ENCODE data around the gene TOX2.

Gene TOX2

GRCh38 chr20:44081476-44081875 lies 166.8 kb downstream of the TOX2 start:
- H3K27ac ChIP-seq (ENCODE audit: insufficient read depth, low read length, poor library complexity, severe bottlenecking), result no peak overlapping the region
- no peaks in the 10 kb centered on the region for H3K4me1 ChIP-seq (ENCODE audit: control insufficient read depth, insufficient read depth, low read length, poor library complexity, severe bottlenecking)
- H3K27me3 ChIP-seq (replicated peaks; ENCODE audit: control insufficient read depth, insufficient read depth, low read length, poor library complexity, severe bottlenecking), result no peaks in the 10 kb centered on the region
- H3K4me3 ChIP-seq (ENCODE audit: insufficient read depth, low read depth, low read length, poor library complexity, severe bottlenecking), result no peak overlapping the region
- no peaks in the 10 kb centered on the region for H3K36me3 ChIP-seq (ENCODE audit: control insufficient read depth, insufficient read depth, low read length)
- no peaks in the 10 kb centered on the region for H3K9me3 ChIP-seq (ENCODE audit: control insufficient read depth, low read length)
- no peak for DNase-seq

GRCh38 chr20:44081888-44082287 lies 167.2 kb downstream of the TOX2 start:
- no peak overlapping the region for H3K4me3 ChIP-seq (ENCODE audit: insufficient read depth, low read depth, low read length, poor library complexity, severe bottlenecking)
- no peak for DNase-seq
- H3K4me1 ChIP-seq (ENCODE audit: control insufficient read depth, insufficient read depth, low read length, poor library complexity, severe bottlenecking), result no peaks in the 10 kb centered on the region
- H3K36me3 ChIP-seq (ENCODE audit: control insufficient read depth, insufficient read depth, low read length), result no peaks in the 10 kb centered on the region
- H3K27me3 ChIP-seq (replicated peaks; ENCODE audit: control insufficient read depth, insufficient read depth, low read length, poor library complexity, severe bottlenecking), result no peaks in the 10 kb centered on the region
- no peak overlapping the region for H3K27ac ChIP-seq (ENCODE audit: insufficient read depth, low read length, poor library complexity, severe bottlenecking)
- H3K9me3 ChIP-seq (ENCODE audit: control insufficient read depth, low read length), result no peaks in the 10 kb centered on the region

- no peak overlapping the region for H3K4me3 ChIP-seq (ENCODE audit: insufficient read depth, low read depth, low read length, poor library complexity, severe bottlenecking)
- no peaks in the 10 kb centered on the region for H3K36me3 ChIP-seq (ENCODE audit: control insufficient read depth, insufficient read depth, low read length)
- no peaks in the 10 kb centered on the region for H3K9me3 ChIP-seq (ENCODE audit: control insufficient read depth, low read length)
- no peaks in the 10 kb centered on the region for H3K27me3 ChIP-seq (replicated peaks; ENCODE audit: control insufficient read depth, insufficient read depth, low read length, poor library complexity, severe bottlenecking)
- H3K4me1 ChIP-seq (ENCODE audit: control insufficient read depth, insufficient read depth, low read length, poor library complexity, severe bottlenecking), result no peaks in the 10 kb centered on the region
- DNase-seq, result no peak
- no peak overlapping the region for H3K27ac ChIP-seq (ENCODE audit: insufficient read depth, low read length, poor library complexity, severe bottlenecking)
Observed at GRCh38 chr20:44083220-44083933, 168.7 kb downstream of the TOX2 start.

- DNase-seq, result no peak
- H3K4me3 ChIP-seq (ENCODE audit: insufficient read depth, low read depth, low read length, poor library complexity, severe bottlenecking), result no peak overlapping the region
- no peaks in the 10 kb centered on the region for H3K36me3 ChIP-seq (ENCODE audit: control insufficient read depth, insufficient read depth, low read length)
- no peaks in the 10 kb centered on the region for H3K4me1 ChIP-seq (ENCODE audit: control insufficient read depth, insufficient read depth, low read length, poor library complexity, severe bottlenecking)
- no peaks in the 10 kb centered on the region for H3K9me3 ChIP-seq (ENCODE audit: control insufficient read depth, low read length)
- H3K27me3 ChIP-seq (replicated peaks; ENCODE audit: control insufficient read depth, insufficient read depth, low read length, poor library complexity, severe bottlenecking), result no peaks in the 10 kb centered on the region
- H3K27ac ChIP-seq (ENCODE audit: insufficient read depth, low read length, poor library complexity, severe bottlenecking), result no peak overlapping the region
Observed at GRCh38 chr20:44084439-44084838, 169.8 kb downstream of the TOX2 start.

- H3K27me3 ChIP-seq (replicated peaks; ENCODE audit: control insufficient read depth, insufficient read depth, low read length, poor library complexity, severe bottlenecking), result no peaks in the 10 kb centered on the region
- H3K4me3 ChIP-seq (ENCODE audit: insufficient read depth, low read depth, low read length, poor library complexity, severe bottlenecking), result no peak overlapping the region
- no peaks in the 10 kb centered on the region for H3K4me1 ChIP-seq (ENCODE audit: control insufficient read depth, insufficient read depth, low read length, poor library complexity, severe bottlenecking)
- no peaks in the 10 kb centered on the region for H3K9me3 ChIP-seq (ENCODE audit: control insufficient read depth, low read length)
- DNase-seq, result no peak
- no peaks in the 10 kb centered on the region for H3K36me3 ChIP-seq (ENCODE audit: control insufficient read depth, insufficient read depth, low read length)
- no peak overlapping the region for H3K27ac ChIP-seq (ENCODE audit: insufficient read depth, low read length, poor library complexity, severe bottlenecking)
Observed at GRCh38 chr20:44084891-44085290, 170.2 kb downstream of the TOX2 start.

- H3K4me1 ChIP-seq (ENCODE audit: control insufficient read depth, insufficient read depth, low read length, poor library complexity, severe bottlenecking), result no peaks in the 10 kb centered on the region
- no peak overlapping the region for H3K4me3 ChIP-seq (ENCODE audit: insufficient read depth, low read depth, low read length, poor library complexity, severe bottlenecking)
- H3K9me3 ChIP-seq (ENCODE audit: control insufficient read depth, low read length), result no peaks in the 10 kb centered on the region
- no peaks in the 10 kb centered on the region for H3K27me3 ChIP-seq (replicated peaks; ENCODE audit: control insufficient read depth, insufficient read depth, low read length, poor library complexity, severe bottlenecking)
- no peaks in the 10 kb centered on the region for H3K36me3 ChIP-seq (ENCODE audit: control insufficient read depth, insufficient read depth, low read length)
- no peak overlapping the region for H3K27ac ChIP-seq (ENCODE audit: insufficient read depth, low read length, poor library complexity, severe bottlenecking)
- DNase-seq, result no peak
Observed at GRCh38 chr20:44085616-44086434, 171.2 kb downstream of the TOX2 start.

- H3K27me3 ChIP-seq (replicated peaks; ENCODE audit: control insufficient read depth, insufficient read depth, low read length, poor library complexity, severe bottlenecking), result no peaks in the 10 kb centered on the region
- no peak overlapping the region for H3K4me3 ChIP-seq (ENCODE audit: insufficient read depth, low read depth, low read length, poor library complexity, severe bottlenecking)
- no peak for DNase-seq
- H3K9me3 ChIP-seq (ENCODE audit: control insufficient read depth, low read length), result no peaks in the 10 kb centered on the region
- no peaks in the 10 kb centered on the region for H3K4me1 ChIP-seq (ENCODE audit: control insufficient read depth, insufficient read depth, low read length, poor library complexity, severe bottlenecking)
- no peaks in the 10 kb centered on the region for H3K36me3 ChIP-seq (ENCODE audit: control insufficient read depth, insufficient read depth, low read length)
- H3K27ac ChIP-seq (ENCODE audit: insufficient read depth, low read length, poor library complexity, severe bottlenecking), result no peak overlapping the region
Observed at GRCh38 chr20:44087051-44087856, 172.6 kb downstream of the TOX2 start.

- no peaks in the 10 kb centered on the region for H3K36me3 ChIP-seq (ENCODE audit: control insufficient read depth, insufficient read depth, low read length)
- no peak overlapping the region for H3K4me3 ChIP-seq (ENCODE audit: insufficient read depth, low read depth, low read length, poor library complexity, severe bottlenecking)
- H3K4me1 ChIP-seq (ENCODE audit: control insufficient read depth, insufficient read depth, low read length, poor library complexity, severe bottlenecking), result no peaks in the 10 kb centered on the region
- H3K27me3 ChIP-seq (replicated peaks; ENCODE audit: control insufficient read depth, insufficient read depth, low read length, poor library complexity, severe bottlenecking), result no peaks in the 10 kb centered on the region
- no peak for DNase-seq
- no peaks in the 10 kb centered on the region for H3K9me3 ChIP-seq (ENCODE audit: control insufficient read depth, low read length)
- no peak overlapping the region for H3K27ac ChIP-seq (ENCODE audit: insufficient read depth, low read length, poor library complexity, severe bottlenecking)
Observed at GRCh38 chr20:44087857-44088120, 173.1 kb downstream of the TOX2 start.

- Histone ChIP-seq H3K4me3 (ENCODE audit: insufficient read depth, low read depth, low read length, poor library complexity, severe bottlenecking) (no peak overlapping the region), H3K4me1 (ENCODE audit: control insufficient read depth, insufficient read depth, low read length, poor library complexity, severe bottlenecking) (no peaks in the 10 kb centered on the region), H3K27me3 (replicated peaks; ENCODE audit: control insufficient read depth, insufficient read depth, low read length, poor library complexity, severe bottlenecking) (no peaks in the 10 kb centered on the region), H3K27ac (ENCODE audit: insufficient read depth, low read length, poor library complexity, severe bottlenecking) (no peak overlapping the region), H3K36me3 (ENCODE audit: control insufficient read depth, insufficient read depth, low read length) (no peaks in the 10 kb centered on the region), H3K9me3 (ENCODE audit: control insufficient read depth, low read length) (no peaks in the 10 kb centered on the region)
- no peak for DNase-seq
Observed at GRCh38 chr20:44089987-44090674, 175.5 kb downstream of the TOX2 start.
